ENCODE measurements around the gene PNPLA7.

- TF ChIP-seq CTCF (IDR thresholded peaks at IDR 0.05): no peak
- no peak for TF ChIP-seq POLR2AphosphoS5 (IDR thresholded peaks at IDR 0.05; ENCODE audit: low read depth, low read length)
- no peak for TF ChIP-seq REST (IDR thresholded peaks at IDR 0.05; ENCODE audit: insufficient read depth in 1 of 2, low read depth in 2 of 2, low read length in 1 of 2)
- TF ChIP-seq SIN3A (IDR thresholded peaks at IDR 0.05; ENCODE audit: borderline replicate concordance, insufficient read depth, low read depth, low read length): no peak
These were observed 36.7 kb upstream of the PNPLA7 start for GRCh38 chr9:137586854-137587253.

Measured in Panc1 (cell line).